Prostate gland (tissue), 2 donors: ENCODE results near the gene RARRES2.

ENCODE experiments used
- POLR2A ChIP-seq: fragments of 450-650 bp; IDR thresholded peaks from one replicate; pipeline ENCODE4 v1.6.1; 2016; ENCODE audit warnings: antibody characterized with exemption, mild to moderate bottlenecking
- TF ChIP-seq, protein P1 (sequence below), 4 experiments: fragments of 200-600 bp in 2 of 4; fragments of 450-650 bp in 2 of 4; sonication (generic) in 2 of 4; IDR thresholded peaks; 1 replicate in 3 of 4; 2 replicates in 1 of 4; pipeline ENCODE4 v1.5.1; 2016 to 2019; ENCODE audit warnings: antibody characterized with exemption in 4 of 4, mild to moderate bottlenecking in 2 of 4, moderate library complexity in 2 of 4

DNA sequence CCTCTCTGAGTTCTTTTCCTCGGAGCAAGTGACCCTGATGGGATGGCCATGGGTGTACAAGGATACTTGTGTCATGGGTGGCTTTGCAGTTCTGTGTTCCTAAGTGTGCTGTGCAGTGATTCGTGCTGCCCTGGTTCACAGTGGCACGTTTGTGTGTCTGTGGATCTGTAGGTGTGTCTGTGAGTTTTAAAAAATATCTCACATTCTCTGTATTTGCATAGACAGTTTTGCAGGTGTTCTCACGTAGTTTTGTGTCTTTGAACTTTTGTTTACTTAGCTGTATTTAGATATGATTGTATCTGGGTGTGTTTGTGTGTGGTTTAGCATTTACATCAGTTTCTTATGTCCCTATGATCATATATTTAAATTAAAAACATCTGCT lies 41.4 kb upstream of the RARRES2 start:
- TF ChIP-seq POLR2A: no peak
- TF ChIP-seq, protein P1, sequence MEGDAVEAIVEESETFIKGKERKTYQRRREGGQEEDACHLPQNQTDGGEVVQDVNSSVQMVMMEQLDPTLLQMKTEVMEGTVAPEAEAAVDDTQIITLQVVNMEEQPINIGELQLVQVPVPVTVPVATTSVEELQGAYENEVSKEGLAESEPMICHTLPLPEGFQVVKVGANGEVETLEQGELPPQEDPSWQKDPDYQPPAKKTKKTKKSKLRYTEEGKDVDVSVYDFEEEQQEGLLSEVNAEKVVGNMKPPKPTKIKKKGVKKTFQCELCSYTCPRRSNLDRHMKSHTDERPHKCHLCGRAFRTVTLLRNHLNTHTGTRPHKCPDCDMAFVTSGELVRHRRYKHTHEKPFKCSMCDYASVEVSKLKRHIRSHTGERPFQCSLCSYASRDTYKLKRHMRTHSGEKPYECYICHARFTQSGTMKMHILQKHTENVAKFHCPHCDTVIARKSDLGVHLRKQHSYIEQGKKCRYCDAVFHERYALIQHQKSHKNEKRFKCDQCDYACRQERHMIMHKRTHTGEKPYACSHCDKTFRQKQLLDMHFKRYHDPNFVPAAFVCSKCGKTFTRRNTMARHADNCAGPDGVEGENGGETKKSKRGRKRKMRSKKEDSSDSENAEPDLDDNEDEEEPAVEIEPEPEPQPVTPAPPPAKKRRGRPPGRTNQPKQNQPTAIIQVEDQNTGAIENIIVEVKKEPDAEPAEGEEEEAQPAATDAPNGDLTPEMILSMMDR (IDR thresholded peaks at IDR 0.05): no peak
